Esophagus muscularis mucosa (tissue), 4 donors: Measurements from ENCODE around the gene DHRS7C. TPM values are rescaled to one million over a fixed set of nuclear protein-coding genes. Genes with fewer than 3 reads are reported as not detected.

ENCODE experiments used
- DNase-seq: peaks from one replicate; pipeline ENCODE4 v3.0.0-alpha.2; 2017; ENCODE audit errors: extremely low spot score
- H3K27ac ChIP-seq, 4 donors: fragments of 200-600 bp; sonication (generic); replicated peaks in 1 of 4; 1 replicate in 3 of 4; 2 replicates in 1 of 4; pipeline ENCODE4 v1.5.1; 2016 to 2019; ENCODE audit warnings: mild to moderate bottlenecking in 1 of 4
- H3K27me3 ChIP-seq, 4 donors: fragments of 200-600 bp; sonication (generic); one replicate each; pipeline versions ENCODE4 v1.5.1 to v1.6.0; 2016 to 2019
- H3K36me3 ChIP-seq, 4 donors: fragments of 200-600 bp; sonication (generic); one replicate each; pipeline ENCODE4 v1.5.1; 2016 to 2019
- H3K4me1 ChIP-seq, 4 donors: fragments of 200-600 bp; sonication (generic); one replicate each; pipeline ENCODE4 v1.5.1; 2016 to 2019
- H3K4me3 ChIP-seq, 4 donors: fragments of 200-600 bp; sonication (generic); 1 replicate in 2 of 4; 2 replicates in 2 of 4; pipeline ENCODE4 v1.5.1; 2016 to 2019; ENCODE audit warnings: mild to moderate bottlenecking in 4 of 4, moderate library complexity in 1 of 4
- H3K9me3 ChIP-seq, 4 donors: fragments of 200-600 bp; sonication (generic); 1 replicate in 3 of 4; 2 replicates in 1 of 4; pipeline ENCODE4 v1.5.1; 2016 to 2019
- CTCF ChIP-seq, 3 experiments: fragments of 200-600 bp in 2 of 3; fragments of 450-650 bp in 1 of 3; sonication (generic) in 2 of 3; IDR thresholded peaks; one replicate each; pipeline ENCODE4 v1.5.1; 2017 to 2019; ENCODE audit warnings: antibody characterized with exemption in 3 of 3, mild to moderate bottlenecking in 2 of 3, moderate library complexity in 1 of 3
- EP300 ChIP-seq: sonication (generic); formaldehyde crosslinking; IDR thresholded peaks from one replicate; pipeline ENCODE4 v1.6.1; 2017; ENCODE audit warnings: antibody characterized with exemption
- POLR2A ChIP-seq: fragments of 450-650 bp; IDR thresholded peaks from one replicate; pipeline ENCODE4 v1.6.1; 2017; ENCODE audit warnings: antibody characterized with exemption, moderate library complexity, mild to moderate bottlenecking, low read depth
- POLR2AphosphoS5 ChIP-seq, 2 donors: sonication (generic); formaldehyde crosslinking; IDR thresholded peaks; one replicate each; pipeline ENCODE4 v1.6.1; 2017; ENCODE audit warnings: antibody characterized with exemption in 2 of 2
- WGBS: methylation state at CpG from one replicate; pipeline ENCODE4 v1.1.5; 2018; 5-methylcytosine and 5-hydroxymethylcytosine counted together
- intact Hi-C: fragments of 100-400 bp; cut with DNase I; formaldehyde crosslinking; loops from one replicate; pipeline ENCODE4 v1.15.1; 2023
- total RNA-seq, 4 donors: library from RNA; depleted of rRNA; stranded (reverse); fragments of >200 nt; gene quantifications; one replicate each; pipeline versions ENCODE4 v1.1.0 to v1.2.1, GENCODE V29; 2016

The DHRS7C gene
- total RNA-seq, 4 donors from 2014 or later: not detected

- H3K36me3 ChIP-seq: peaks cover 0 to 4% (median 0%) of the 10 kb centered on the region in 4 donors
- 84% methylated on average over 4 of the region's 4 CpGs for WGBS
- peaks cover 0 to 5% (median 0%) of the 10 kb centered on the region in 4 donors for H3K27me3 ChIP-seq
- TF ChIP-seq EP300 (no peak), POLR2A (no peak), CTCF (IDR thresholded peaks at IDR 0.05) (no peak), POLR2AphosphoS5 (IDR thresholded peaks at IDR 0.05) (no peak)
- H3K4me1 ChIP-seq: no peaks in the 10 kb centered on the region
- no peaks in the 10 kb centered on the region for H3K9me3 ChIP-seq
- H3K27ac ChIP-seq: no peak overlapping the region
- no peak for DNase-seq
- intact Hi-C loops: no loop called here
- no peak overlapping the region for H3K4me3 ChIP-seq
Measured at GRCh38 chr17:9783050-9783449, 8.3 kb downstream of the DHRS7C start.

GRCh38 chr17:9780552-9780951, 10.8 kb downstream of the DHRS7C start:
- H3K4me3 ChIP-seq: no peak overlapping the region
- H3K27me3 ChIP-seq: peaks cover 0 to 5% (median 0%) of the 10 kb centered on the region in 4 donors
- intact Hi-C loops: no loop called here
- WGBS: 84% methylated on average over 3 of the region's 3 CpGs
- peaks cover 0 to 7% (median 3%) of the 10 kb centered on the region in 4 donors for H3K9me3 ChIP-seq
- peaks cover 0 to 4% (median 0%) of the 10 kb centered on the region in 4 donors for H3K36me3 ChIP-seq
- DNase-seq: no peak
- no peak for TF ChIP-seq POLR2A
- TF ChIP-seq EP300: no peak
- TF ChIP-seq POLR2AphosphoS5 (IDR thresholded peaks at IDR 0.05): no peak
- TF ChIP-seq CTCF (IDR thresholded peaks at IDR 0.05): no peak
- H3K4me1 ChIP-seq: no peaks in the 10 kb centered on the region
- no peak overlapping the region for H3K27ac ChIP-seq

GRCh38 chr17:9776911-9777310, 14.5 kb downstream of the DHRS7C start:
- DNase-seq: no peak
- WGBS: 86% methylated on average over 9 of the region's 9 CpGs
- H3K4me3 ChIP-seq: no peak overlapping the region
- no peaks in the 10 kb centered on the region for H3K4me1 ChIP-seq
- H3K27me3 ChIP-seq: peaks cover 0 to 3% (median 0%) of the 10 kb centered on the region in 4 donors
- TF ChIP-seq CTCF (IDR thresholded peaks at IDR 0.05) (no peak), POLR2AphosphoS5 (IDR thresholded peaks at IDR 0.05) (no peak), POLR2A (no peak), EP300 (no peak)
- peaks cover 0 to 8% (median 3%) of the 10 kb centered on the region in 4 donors for H3K9me3 ChIP-seq
- no peak overlapping the region for H3K27ac ChIP-seq
- H3K36me3 ChIP-seq: peaks cover 0 to 4% (median 0%) of the 10 kb centered on the region in 4 donors
- intact Hi-C loops: no loop called here

GRCh38 chr17:9772658-9773057, 18.7 kb downstream of the DHRS7C start:
- Histone ChIP-seq H3K27ac (no peak overlapping the region), H3K9me3 (peaks cover 0 to 8% (median 3%) of the 10 kb centered on the region in 4 donors), H3K4me1 (no peaks in the 10 kb centered on the region), H3K4me3 (no peak overlapping the region), H3K27me3 (peaks cover 0 to 9% (median 0%) of the 10 kb centered on the region in 4 donors), H3K36me3 (no peaks in the 10 kb centered on the region)
- WGBS: 84% methylated on average over 13 of the region's 19 CpGs
- no peak for TF ChIP-seq POLR2AphosphoS5 (IDR thresholded peaks at IDR 0.05)
- no peak for TF ChIP-seq CTCF (IDR thresholded peaks at IDR 0.05)
- TF ChIP-seq EP300: no peak
- no peak for TF ChIP-seq POLR2A
- intact Hi-C loops: no loop called here
- DNase-seq: no peak

- Histone ChIP-seq H3K27ac (no peak overlapping the region), H3K4me3 (no peak overlapping the region), H3K36me3 (no peaks in the 10 kb centered on the region), H3K9me3 (peaks cover 0 to 8% (median 3%) of the 10 kb centered on the region in 4 donors), H3K27me3 (peaks cover 0 to 9% (median 0%) of the 10 kb centered on the region in 4 donors), H3K4me1 (no peaks in the 10 kb centered on the region)
- 95% methylated on average over 25 of the region's 27 CpGs for WGBS
- intact Hi-C loops: no loop called here
- DNase-seq: no peak
- no peak for TF ChIP-seq POLR2AphosphoS5 (IDR thresholded peaks at IDR 0.05)
- no peak for TF ChIP-seq EP300
- TF ChIP-seq POLR2A: no peak
- TF ChIP-seq CTCF (IDR thresholded peaks at IDR 0.05): no peak
Measured at GRCh38 chr17:9771465-9771864, 19.9 kb downstream of the DHRS7C start.
